Measurements from ENCODE around the gene LAX1.

Gene LAX1

DNA sequence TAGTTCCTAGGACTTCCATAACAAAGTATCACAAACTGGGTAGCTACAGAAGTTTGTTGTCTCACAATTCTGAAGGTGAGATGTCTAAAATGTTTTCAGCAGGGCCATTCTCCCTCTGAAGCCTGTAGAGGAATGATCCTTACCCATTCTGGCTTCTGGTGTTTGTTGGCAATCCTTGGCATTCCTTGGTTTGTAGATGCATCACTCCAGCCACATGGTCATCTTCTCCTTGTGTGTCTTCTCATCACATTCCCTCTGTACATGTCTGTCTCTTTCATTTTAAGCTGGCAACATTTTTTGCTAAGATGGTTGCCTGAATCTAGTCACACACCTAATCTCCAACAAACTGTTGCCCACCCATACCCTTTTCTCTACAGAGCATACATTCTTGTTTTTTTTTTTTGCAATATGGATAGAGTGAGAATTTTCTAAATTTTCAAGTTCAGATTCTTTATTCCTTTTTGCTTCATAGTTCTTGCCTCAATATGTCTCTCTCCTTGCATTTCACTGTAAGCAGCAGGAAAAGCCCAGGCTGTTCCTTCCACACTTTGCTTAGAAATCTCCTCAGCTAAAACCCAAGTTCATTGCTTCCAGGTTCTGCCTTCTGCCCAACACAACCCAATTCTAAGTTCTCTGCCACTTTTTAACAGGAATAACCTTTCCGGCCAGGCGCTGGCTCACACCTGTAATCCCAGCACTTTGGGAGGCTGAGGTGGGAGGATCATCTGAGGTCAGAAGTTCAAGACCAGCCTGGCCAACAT lies 48.8 kb downstream of the LAX1 start:
- Histone ChIP-seq H3K27ac (ENCODE audit: low read depth, low read length) (no peak overlapping the region), H3K4me3 (ENCODE audit: low read length) (no peak overlapping the region), H3K79me2 (ENCODE audit: control insufficient read depth, low read length) (peaks cover 35% of the 10 kb centered on the region), H4K20me1 (ENCODE audit: control insufficient read depth, insufficient read depth, low read depth, low read length) (no peaks in the 10 kb centered on the region), H3K4me2 (ENCODE audit: low read length) (no peak overlapping the region), H3K4me1 (ENCODE audit: control insufficient read depth, low read length) (peaks cover 7% of the 10 kb centered on the region; the same call in 1 of the 2 replicates), H3K36me3 (ENCODE audit: control insufficient read depth, low read length) (peaks cover 63% of the 10 kb centered on the region), H3K9me2 (replicated peaks; ENCODE audit: control insufficient read depth, low read length) (no peaks in the 10 kb centered on the region), H3F3A (ENCODE audit: control insufficient read depth, insufficient read depth) (no peaks in the 10 kb centered on the region), H3K9me3 (ENCODE audit: control insufficient read depth, insufficient read depth, low read length) (no peaks in the 10 kb centered on the region), H3K27me3 (ENCODE audit: control insufficient read depth, low read length) (no peaks in the 10 kb centered on the region)
- no peak for TF ChIP-seq EZH2phosphoT487 (IDR thresholded peaks at IDR 0.05; ENCODE audit: borderline replicate concordance, low read length)

- H3F3A ChIP-seq (ENCODE audit: control insufficient read depth, insufficient read depth), result no peaks in the 10 kb centered on the region
- H4K20me1 ChIP-seq (ENCODE audit: control insufficient read depth, insufficient read depth, low read depth, low read length), result no peaks in the 10 kb centered on the region
- no peak overlapping the region for H3K27ac ChIP-seq (ENCODE audit: low read depth, low read length)
- H3K36me3 ChIP-seq (ENCODE audit: control insufficient read depth, low read length), result peaks cover 75% of the 10 kb centered on the region
- no peaks in the 10 kb centered on the region for H3K27me3 ChIP-seq (ENCODE audit: control insufficient read depth, low read length)
- no peak overlapping the region for H3K4me2 ChIP-seq (ENCODE audit: low read length)
- H3K4me1 ChIP-seq (ENCODE audit: control insufficient read depth, low read length), result peaks cover 7% of the 10 kb centered on the region; the same call in 1 of the 2 replicates
- no peak overlapping the region for H3K4me3 ChIP-seq (ENCODE audit: low read length)
- H3K9me3 ChIP-seq (ENCODE audit: control insufficient read depth, insufficient read depth, low read length), result no peaks in the 10 kb centered on the region
- no peaks in the 10 kb centered on the region for H3K9me2 ChIP-seq (replicated peaks; ENCODE audit: control insufficient read depth, low read length)
- no peak for TF ChIP-seq EZH2phosphoT487 (IDR thresholded peaks at IDR 0.05; ENCODE audit: borderline replicate concordance, low read length)
- TF ChIP-seq, protein P1, sequence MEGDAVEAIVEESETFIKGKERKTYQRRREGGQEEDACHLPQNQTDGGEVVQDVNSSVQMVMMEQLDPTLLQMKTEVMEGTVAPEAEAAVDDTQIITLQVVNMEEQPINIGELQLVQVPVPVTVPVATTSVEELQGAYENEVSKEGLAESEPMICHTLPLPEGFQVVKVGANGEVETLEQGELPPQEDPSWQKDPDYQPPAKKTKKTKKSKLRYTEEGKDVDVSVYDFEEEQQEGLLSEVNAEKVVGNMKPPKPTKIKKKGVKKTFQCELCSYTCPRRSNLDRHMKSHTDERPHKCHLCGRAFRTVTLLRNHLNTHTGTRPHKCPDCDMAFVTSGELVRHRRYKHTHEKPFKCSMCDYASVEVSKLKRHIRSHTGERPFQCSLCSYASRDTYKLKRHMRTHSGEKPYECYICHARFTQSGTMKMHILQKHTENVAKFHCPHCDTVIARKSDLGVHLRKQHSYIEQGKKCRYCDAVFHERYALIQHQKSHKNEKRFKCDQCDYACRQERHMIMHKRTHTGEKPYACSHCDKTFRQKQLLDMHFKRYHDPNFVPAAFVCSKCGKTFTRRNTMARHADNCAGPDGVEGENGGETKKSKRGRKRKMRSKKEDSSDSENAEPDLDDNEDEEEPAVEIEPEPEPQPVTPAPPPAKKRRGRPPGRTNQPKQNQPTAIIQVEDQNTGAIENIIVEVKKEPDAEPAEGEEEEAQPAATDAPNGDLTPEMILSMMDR (IDR thresholded peaks at IDR 0.05; ENCODE audit: low read depth, low read length, poor library complexity, severe bottlenecking), result no peak
- H3K79me2 ChIP-seq (ENCODE audit: control insufficient read depth, low read length), result peaks cover 37% of the 10 kb centered on the region
Measured at GRCh38 chr1:203818399-203818798, 53.4 kb downstream of the LAX1 start.

- H3K9me2 ChIP-seq (replicated peaks; ENCODE audit: control insufficient read depth, low read length), result no peaks in the 10 kb centered on the region
- H3K9me3 ChIP-seq (ENCODE audit: control insufficient read depth, insufficient read depth, low read length), result no peaks in the 10 kb centered on the region
- no peaks in the 10 kb centered on the region; the same call in 1 of the 2 replicates for H3F3A ChIP-seq (ENCODE audit: control insufficient read depth, insufficient read depth)
- H4K20me1 ChIP-seq (ENCODE audit: control insufficient read depth, insufficient read depth, low read depth, low read length), result no peaks in the 10 kb centered on the region
- no peak overlapping the region for H3K27ac ChIP-seq (ENCODE audit: low read depth, low read length)
- H3K79me2 ChIP-seq (ENCODE audit: control insufficient read depth, low read length), result peaks cover 40% of the 10 kb centered on the region
- H3K4me3 ChIP-seq (ENCODE audit: low read length), result no peak overlapping the region
- H3K4me2 ChIP-seq (ENCODE audit: low read length), result no peak overlapping the region
- peaks cover 78% of the 10 kb centered on the region for H3K36me3 ChIP-seq (ENCODE audit: control insufficient read depth, low read length)
- TF ChIP-seq, protein P1 (IDR thresholded peaks at IDR 0.05; ENCODE audit: low read depth, low read length, poor library complexity, severe bottlenecking), result no peak
- TF ChIP-seq EZH2phosphoT487 (IDR thresholded peaks at IDR 0.05; ENCODE audit: borderline replicate concordance, low read length), result no peak
- no peaks in the 10 kb centered on the region for H3K27me3 ChIP-seq (ENCODE audit: control insufficient read depth, low read length)
- H3K4me1 ChIP-seq (ENCODE audit: control insufficient read depth, low read length), result no peaks in the 10 kb centered on the region
Measured at GRCh38 chr1:203823306-203823705, 58.3 kb downstream of the LAX1 start.

Data from DOHH2 (cell line).